KMS-11 (cell line): ENCODE measurements around the gene CUEDC1.

Experiments
- H2AFZ ChIP-seq: fragments of 200-600 bp; sonication (generic); 2 replicates; pipeline ENCODE4 v1.6.1; 2016; ENCODE audit warnings: antibody characterized with exemption, mixed run types, low read depth
- H3K27ac ChIP-seq: fragments of 200-600 bp; sonication (generic); 2 replicates; pipeline ENCODE4 v1.6.1; 2016; ENCODE audit warnings: mild to moderate bottlenecking, mixed run types
- H3K27me3 ChIP-seq: fragments of 200-600 bp; sonication (generic); 2 replicates; pipeline ENCODE4 v1.6.1; 2017; ENCODE audit warnings: mild to moderate bottlenecking, low read depth, mixed run types, moderate library complexity; ENCODE audit not compliant: insufficient read depth
- H3K36me3 ChIP-seq: fragments of 200-600 bp; sonication (generic); 2 replicates; pipeline ENCODE4 v1.6.1; 2017; ENCODE audit warnings: mild to moderate bottlenecking, mixed run types; ENCODE audit not compliant: insufficient read depth
- H3K4me1 ChIP-seq: fragments of 200-600 bp; sonication (generic); 2 replicates; pipeline ENCODE4 v1.6.1; 2016; ENCODE audit warnings: mild to moderate bottlenecking, low read depth, mixed run types; ENCODE audit not compliant: poor library complexity, severe bottlenecking
- H3K4me2 ChIP-seq: fragments of 200-600 bp; sonication (generic); 2 replicates; pipeline ENCODE4 v1.7.0; 2016; ENCODE audit warnings: mild to moderate bottlenecking, mixed run types
- H3K4me3 ChIP-seq: fragments of 200-600 bp; sonication (generic); IDR thresholded peaks from 2 replicates; pipeline ENCODE4 v1.6.1; 2017; ENCODE audit warnings: low read depth, low read length, mixed read lengths; ENCODE audit not compliant: insufficient read depth
- H3K79me2 ChIP-seq: fragments of 200-600 bp; sonication (generic); 2 replicates; pipeline ENCODE4 v1.6.1; 2016; ENCODE audit warnings: low read depth, mixed run types; ENCODE audit not compliant: insufficient read depth
- H3K9ac ChIP-seq: fragments of 200-600 bp; sonication (generic); 2 replicates; pipeline ENCODE4 v1.6.1; 2016; ENCODE audit warnings: mild to moderate bottlenecking, mixed run types
- H4K20me1 ChIP-seq: fragments of 200-600 bp; sonication (generic); 2 replicates; pipeline ENCODE4 v1.6.1; 2016; ENCODE audit warnings: mild to moderate bottlenecking, mixed run types; ENCODE audit not compliant: insufficient read depth
- TF ChIP-seq, protein P1 (sequence below): fragments of 200-600 bp; sonication (generic); conservative IDR thresholded peaks from 2 replicates; pipeline ENCODE4 v1.6.1; 2017; ENCODE audit warnings: low read depth, mild to moderate bottlenecking, antibody characterized with exemption, low read length, moderate library complexity, mixed read lengths

CUEDC1 gene

GRCh38 chr17:57823469-57824401, 131.5 kb downstream of the CUEDC1 start:
- Histone ChIP-seq H3K36me3 (no peaks in the 10 kb centered on the region), H3K27me3 (no peaks in the 10 kb centered on the region), H3K4me1 (no peaks in the 10 kb centered on the region), H3K4me3 (no peak overlapping the region), H3K27ac (no peak overlapping the region), H4K20me1 (no peaks in the 10 kb centered on the region), H3K4me2 (no peak overlapping the region), H3K79me2 (no peaks in the 10 kb centered on the region), H3K9ac (no peak overlapping the region), H2AFZ (no peak overlapping the region)
- TF ChIP-seq, protein P1, sequence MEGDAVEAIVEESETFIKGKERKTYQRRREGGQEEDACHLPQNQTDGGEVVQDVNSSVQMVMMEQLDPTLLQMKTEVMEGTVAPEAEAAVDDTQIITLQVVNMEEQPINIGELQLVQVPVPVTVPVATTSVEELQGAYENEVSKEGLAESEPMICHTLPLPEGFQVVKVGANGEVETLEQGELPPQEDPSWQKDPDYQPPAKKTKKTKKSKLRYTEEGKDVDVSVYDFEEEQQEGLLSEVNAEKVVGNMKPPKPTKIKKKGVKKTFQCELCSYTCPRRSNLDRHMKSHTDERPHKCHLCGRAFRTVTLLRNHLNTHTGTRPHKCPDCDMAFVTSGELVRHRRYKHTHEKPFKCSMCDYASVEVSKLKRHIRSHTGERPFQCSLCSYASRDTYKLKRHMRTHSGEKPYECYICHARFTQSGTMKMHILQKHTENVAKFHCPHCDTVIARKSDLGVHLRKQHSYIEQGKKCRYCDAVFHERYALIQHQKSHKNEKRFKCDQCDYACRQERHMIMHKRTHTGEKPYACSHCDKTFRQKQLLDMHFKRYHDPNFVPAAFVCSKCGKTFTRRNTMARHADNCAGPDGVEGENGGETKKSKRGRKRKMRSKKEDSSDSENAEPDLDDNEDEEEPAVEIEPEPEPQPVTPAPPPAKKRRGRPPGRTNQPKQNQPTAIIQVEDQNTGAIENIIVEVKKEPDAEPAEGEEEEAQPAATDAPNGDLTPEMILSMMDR = no peak

DNA sequence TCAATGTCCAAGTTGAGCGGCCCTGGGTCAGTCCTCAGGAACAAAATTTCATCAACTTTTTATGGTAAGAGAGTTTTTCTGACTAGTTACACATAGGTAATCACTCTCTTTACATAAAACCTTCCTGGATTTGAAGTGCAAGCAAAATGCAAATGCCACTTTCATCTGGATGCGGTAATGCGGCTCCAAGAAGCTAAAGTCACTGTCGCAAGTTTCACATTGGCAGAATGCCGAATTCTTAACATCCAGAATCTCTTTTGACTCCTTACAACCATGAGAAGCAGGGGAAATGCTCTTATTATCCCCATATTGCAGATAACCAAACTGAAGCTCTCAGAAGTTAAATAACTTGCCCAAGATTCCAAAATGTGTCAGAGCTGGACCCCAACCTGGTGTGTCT, 135.3 kb downstream of the CUEDC1 start:
- H3K4me2 ChIP-seq = no peak overlapping the region
- no peaks in the 10 kb centered on the region for H3K36me3 ChIP-seq
- no peak overlapping the region for H2AFZ ChIP-seq
- H3K79me2 ChIP-seq = no peaks in the 10 kb centered on the region
- no peak overlapping the region for H3K9ac ChIP-seq
- H3K27me3 ChIP-seq = no peaks in the 10 kb centered on the region
- no peaks in the 10 kb centered on the region for H3K4me1 ChIP-seq
- TF ChIP-seq, protein P1 = no peak
- no peaks in the 10 kb centered on the region for H4K20me1 ChIP-seq
- no peak overlapping the region for H3K27ac ChIP-seq
- no peak overlapping the region for H3K4me3 ChIP-seq

DNA sequence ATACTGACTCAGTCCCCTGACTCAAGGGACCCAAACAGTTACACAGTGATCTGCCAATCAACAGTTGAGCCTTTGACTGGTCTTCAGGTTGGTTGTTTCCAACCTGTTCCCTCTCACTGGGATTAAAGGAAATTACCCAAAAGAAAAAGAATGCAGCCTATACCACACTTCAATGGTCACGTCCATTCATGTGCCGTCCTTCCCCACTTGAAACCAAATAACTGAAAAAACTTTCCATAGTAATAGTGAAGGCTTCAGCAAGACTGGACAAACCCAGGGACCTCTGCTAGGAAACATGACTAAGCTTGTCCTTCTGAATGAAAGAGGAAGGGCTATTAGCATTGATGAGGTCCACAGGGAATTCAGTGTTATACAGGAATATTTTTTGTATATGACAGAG, 135.9 kb downstream of the CUEDC1 start:
- Histone ChIP-seq H3K4me1 (no peaks in the 10 kb centered on the region), H3K27me3 (no peaks in the 10 kb centered on the region), H4K20me1 (no peaks in the 10 kb centered on the region), H3K27ac (no peak overlapping the region), H2AFZ (no peak overlapping the region), H3K9ac (no peak overlapping the region), H3K4me2 (no peak overlapping the region), H3K79me2 (no peaks in the 10 kb centered on the region), H3K4me3 (no peak overlapping the region), H3K36me3 (no peaks in the 10 kb centered on the region)
- TF ChIP-seq, protein P1 = no peak

DNA sequence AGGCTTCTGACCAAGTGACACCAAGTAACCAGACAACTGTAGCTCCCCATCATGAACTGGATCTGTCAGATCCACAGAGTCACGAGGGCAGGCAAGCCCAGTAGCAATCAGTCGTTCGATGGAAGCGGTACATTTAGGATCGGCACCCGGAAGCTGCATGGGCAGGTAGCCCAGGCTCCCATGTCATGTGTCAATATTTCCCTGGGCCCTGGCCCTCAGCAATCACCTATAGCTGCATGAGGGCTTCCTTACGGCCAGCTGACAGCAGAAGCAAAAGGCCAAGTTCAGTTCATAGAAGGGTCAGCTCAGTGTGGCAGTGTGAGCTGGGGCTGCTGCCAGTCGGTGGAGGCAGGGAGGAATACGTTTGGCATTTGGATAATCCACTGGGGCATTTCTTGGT, 137.1 kb downstream of the CUEDC1 start:
- Histone ChIP-seq H4K20me1 (no peaks in the 10 kb centered on the region), H3K27me3 (no peaks in the 10 kb centered on the region), H2AFZ (no peak overlapping the region), H3K36me3 (no peaks in the 10 kb centered on the region), H3K4me3 (no peak overlapping the region), H3K4me1 (no peaks in the 10 kb centered on the region), H3K4me2 (no peak overlapping the region), H3K79me2 (no peaks in the 10 kb centered on the region), H3K9ac (no peak overlapping the region), H3K27ac (no peak overlapping the region)
- TF ChIP-seq, protein P1 = no peak
